BLaER1 treated with 17β-estradiol and CSF1 and Interleukin-3, amounts not matched to agents 10 nM and 100 nM (cell line): Measurements from ENCODE around the gene GALNT2.
A peak's percentile ranks its signal among the peaks of the same experiment; 100 is the strongest.

ENCODE experiments used
- H3K27ac ChIP-seq, 11 experiments: shearing (Covaris generic); formaldehyde crosslinking; 2 replicates each; pipeline ENCODE4 v1.8.1; 2022
- H3K27me3 ChIP-seq, 11 experiments: shearing (Covaris generic); formaldehyde crosslinking; 2 replicates each; pipeline ENCODE4 v1.8.1; 2022
- H3K36me3 ChIP-seq, 11 experiments: shearing (Covaris generic); formaldehyde crosslinking; 2 replicates each; pipeline ENCODE4 v1.8.1; 2022
- H3K4me1 ChIP-seq, 10 experiments: shearing (Covaris generic); formaldehyde crosslinking; 2 replicates each; pipeline ENCODE4 v1.8.1; 2022
- H3K4me2 ChIP-seq, 11 experiments: shearing (Covaris generic); formaldehyde crosslinking; 2 replicates each; pipeline ENCODE4 v1.8.1; 2022
- H3K4me3 ChIP-seq, 10 experiments: shearing (Covaris generic); formaldehyde crosslinking; 2 replicates each; pipeline ENCODE4 v1.8.1; 2022
- H3K9ac ChIP-seq, 11 experiments: shearing (Covaris generic); formaldehyde crosslinking; 2 replicates each; pipeline ENCODE4 v1.8.1; 2022
- H3K9me3 ChIP-seq, 11 experiments: shearing (Covaris generic); formaldehyde crosslinking; replicated peaks in 1 of 11; 2 replicates each; pipeline ENCODE4 v1.8.1; 2022
- H4K20me1 ChIP-seq, 11 experiments: shearing (Covaris generic); formaldehyde crosslinking; 2 replicates each; pipeline ENCODE4 v1.8.1; 2022
- Cebpa-rat ChIP-seq, 11 experiments: shearing (Covaris generic); IDR thresholded peaks; 2 replicates each; pipeline ENCODE4 v1.8.1; 2022

GALNT2 gene

GRCh38 chr1:230309646-230310177, 242.7 kb downstream of the GALNT2 start:
- no peak overlapping the region for H3K4me3 ChIP-seq
- H3K4me1 ChIP-seq = peaks cover 0 to 20% (median 9%) of the 10 kb centered on the region in 10 experiments; a peak in 9 of 20 replicates
- H3K36me3 ChIP-seq = no peaks in the 10 kb centered on the region
- H3K27me3 ChIP-seq = no peaks in the 10 kb centered on the region
- no peak overlapping the region for H3K27ac ChIP-seq
- H3K9me3 ChIP-seq = no peaks in the 10 kb centered on the region
- TF ChIP-seq Cebpa-rat (IDR thresholded peaks at IDR 0.05) = no peak
- no peak overlapping the region for H3K9ac ChIP-seq
- H4K20me1 ChIP-seq = no peaks in the 10 kb centered on the region
- peak overlapping the region in 7 of 11 experiments; percentile 26 to 65 (median 47); a peak in 12 of 22 replicates for H3K4me2 ChIP-seq

- TF ChIP-seq Cebpa-rat (IDR thresholded peaks at IDR 0.05) = no peak
- Histone ChIP-seq H3K4me2 (peak overlapping the region in 9 of 11 experiments; percentile 16 to 65 (median 47); a peak in 14 of 22 replicates), H3K4me1 (peaks cover 0 to 20% (median 9%) of the 10 kb centered on the region in 10 experiments; a peak in 10 of 20 replicates), H3K9me3 (no peaks in the 10 kb centered on the region), H3K4me3 (no peak overlapping the region), H3K36me3 (no peaks in the 10 kb centered on the region), H3K27ac (no peak overlapping the region), H3K27me3 (no peaks in the 10 kb centered on the region), H3K9ac (no peak overlapping the region), H4K20me1 (no peaks in the 10 kb centered on the region)
These were observed 243.5 kb downstream of the GALNT2 start for GRCh38 chr1:230310381-230311163.

GRCh38 chr1:230312676-230313075, 245.6 kb downstream of the GALNT2 start:
- H3K36me3 ChIP-seq = no peaks in the 10 kb centered on the region
- H3K9ac ChIP-seq = no peak overlapping the region
- TF ChIP-seq Cebpa-rat (IDR thresholded peaks at IDR 0.05) = no peak
- no peak overlapping the region for H3K27ac ChIP-seq
- peaks cover 0 to 13% (median 8%) of the 10 kb centered on the region in 10 experiments; a peak in 10 of 20 replicates for H3K4me1 ChIP-seq
- H3K27me3 ChIP-seq = no peaks in the 10 kb centered on the region
- no peaks in the 10 kb centered on the region for H3K9me3 ChIP-seq
- H4K20me1 ChIP-seq = no peaks in the 10 kb centered on the region
- H3K4me2 ChIP-seq = no peak overlapping the region
- H3K4me3 ChIP-seq = no peak overlapping the region

GRCh38 chr1:230313453-230314141, 246.6 kb downstream of the GALNT2 start:
- Histone ChIP-seq H3K4me3 (no peak overlapping the region), H3K4me2 (no peak overlapping the region), H3K36me3 (no peaks in the 10 kb centered on the region), H3K4me1 (peaks cover 0 to 11% (median 8%) of the 10 kb centered on the region in 10 experiments; a peak in 10 of 20 replicates), H3K9ac (0 out of 22 replicates have a peak overlapping the region, but pooled peaks of 1 of the 11 experiments have one; percentile 5), H3K9me3 (no peaks in the 10 kb centered on the region), H3K27ac (no peak overlapping the region), H4K20me1 (no peaks in the 10 kb centered on the region), H3K27me3 (no peaks in the 10 kb centered on the region)
- no peak for TF ChIP-seq Cebpa-rat (IDR thresholded peaks at IDR 0.05)

- Histone ChIP-seq H3K27ac (no peak overlapping the region), H3K4me1 (peaks cover 0 to 11% (median 8%) of the 10 kb centered on the region in 10 experiments; a peak in 10 of 20 replicates)
These were observed 247.1 kb downstream of the GALNT2 start for GRCh38 chr1:230314142-230314470.

GRCh38 chr1:230315099-230315498, 248.1 kb downstream of the GALNT2 start:
- no peak overlapping the region for H3K4me3 ChIP-seq
- no peak overlapping the region for H3K9ac ChIP-seq
- H3K36me3 ChIP-seq = peaks cover 0 to under 1% (median 0%) of the 10 kb centered on the region in 11 experiments; a peak in 1 of 22 replicates
- no peak overlapping the region for H3K4me2 ChIP-seq
- H3K27ac ChIP-seq = no peak overlapping the region
- H3K27me3 ChIP-seq = no peaks in the 10 kb centered on the region
- H3K9me3 ChIP-seq = no peaks in the 10 kb centered on the region
- H4K20me1 ChIP-seq = no peaks in the 10 kb centered on the region
- no peak for TF ChIP-seq Cebpa-rat (IDR thresholded peaks at IDR 0.05)
- peaks cover 0 to 9% (median 4%) of the 10 kb centered on the region in 10 experiments; a peak in 11 of 20 replicates for H3K4me1 ChIP-seq

More at GRCh38 chr1:230314142-230314470, 247.1 kb downstream of the GALNT2 start:
- TF ChIP-seq Cebpa-rat (IDR thresholded peaks at IDR 0.05) = no peak
- H3K27me3 ChIP-seq = no peaks in the 10 kb centered on the region
- H3K36me3 ChIP-seq = no peaks in the 10 kb centered on the region
- no peak overlapping the region for H3K4me3 ChIP-seq
- no peaks in the 10 kb centered on the region for H4K20me1 ChIP-seq
- no peaks in the 10 kb centered on the region for H3K9me3 ChIP-seq
- no peak overlapping the region for H3K4me2 ChIP-seq
- H3K9ac ChIP-seq = 0 out of 22 replicates have a peak overlapping the region, but pooled peaks of 1 of the 11 experiments have one; percentile 5

GRCh38 chr1:230316864-230317745, 250.1 kb downstream of the GALNT2 start:
- no peak overlapping the region for H3K4me3 ChIP-seq
- no peaks in the 10 kb centered on the region; a peak in 1 of 22 replicates for H4K20me1 ChIP-seq
- peaks cover 0 to 20% (median 0%) of the 10 kb centered on the region in 11 experiments; a peak in 5 of 22 replicates for H3K36me3 ChIP-seq
- H3K27me3 ChIP-seq = no peaks in the 10 kb centered on the region
- no peak overlapping the region for H3K9ac ChIP-seq
- TF ChIP-seq Cebpa-rat (IDR thresholded peaks at IDR 0.05) = no peak
- no peaks in the 10 kb centered on the region for H3K9me3 ChIP-seq
- no peak overlapping the region for H3K27ac ChIP-seq
- H3K4me1 ChIP-seq = peaks cover 0 to 12% (median 0%) of the 10 kb centered on the region in 10 experiments; a peak in 6 of 20 replicates
- H3K4me2 ChIP-seq = no peak overlapping the region
